Measurements from ENCODE around the gene MDN1. TPM values are rescaled to one million over a fixed set of nuclear protein-coding genes. Genes with fewer than 3 reads are reported as not detected.
"Not testable (repeated sequence)": the region's sequence is repeated elsewhere in the genome, so short reads cannot be mapped to it uniquely, and the experiment has no call there.

The MDN1 gene
- total and polyA plus RNA-seq, 10 donors = 23.0 to 56.3 (median 36.7) TPM

GRCh38 chr6:89789980-89790379 is 29.6 kb downstream of the MDN1 start:
- Histone ChIP-seq H3K27ac (no peak overlapping the region), H3K4me1 (peaks cover 0 to 20% (median 15%) of the 10 kb centered on the region in 6 donors), H3K9me3 (no peaks in the 10 kb centered on the region), H3K36me3 (peaks cover 0 to 99% (median 70%) of the 10 kb centered on the region in 6 donors), H3K4me3 (no peak overlapping the region), H3K27me3 (replicated peaks in 1 of 7) (no peaks in the 10 kb centered on the region)
- intact Hi-C loops (cut with DNase I; ENCODE audit: low total_unique reads) = no loop called here
- TF ChIP-seq CTCF (IDR thresholded peaks at IDR 0.05 in 8 of 11, conservative IDR thresholded peaks at IDR 0.05 in 3 of 11) (no peak), POLR2AphosphoS5 (IDR thresholded peaks at IDR 0.05) (no peak), POLR2A (IDR thresholded peaks at IDR 0.05) (no peak)
- no peak for DNase-seq
- WGBS, 5 donors = 92 to 100% (median 100%) methylated on average over 1 of the region's 1 CpG

- no peak overlapping the region for H3K27ac ChIP-seq
Measured at GRCh38 chr6:89787660-89788328, 31.8 kb downstream of the MDN1 start.

GRCh38 chr6:89786970-89787369 is 32.6 kb downstream of the MDN1 start:
- Histone ChIP-seq H3K9me3 (peaks cover 0 to 15% (median 13%) of the 10 kb centered on the region in 8 donors), H3K27ac (no peak overlapping the region), H3K4me1 (no peaks in the 10 kb centered on the region), H3K4me3 (no peak overlapping the region), H3K36me3 (peaks cover 4 to 100% (median 84%) of the 10 kb centered on the region in 6 donors), H3K27me3 (replicated peaks in 1 of 7) (no peaks in the 10 kb centered on the region)
- intact Hi-C loops (cut with DNase I; ENCODE audit: low total_unique reads) = no loop called here
- DNase-seq = no peak
- WGBS, 5 donors = 96 to 99% (median 97%) methylated on average over 2 of the region's 2 CpGs
- TF ChIP-seq POLR2A (IDR thresholded peaks at IDR 0.05) = no peak

More at GRCh38 chr6:89787660-89788328, 31.8 kb downstream of the MDN1 start:
- H3K36me3 ChIP-seq = peaks cover 4 to 100% (median 82%) of the 10 kb centered on the region in 6 donors
- no peaks in the 10 kb centered on the region for H3K4me1 ChIP-seq
- WGBS, 5 donors = 86 to 95% (median 90%) methylated on average over 7 of the region's 7 CpGs
- H3K4me3 ChIP-seq = no peak overlapping the region
- no peak for TF ChIP-seq POLR2A (IDR thresholded peaks at IDR 0.05)
- no peak for TF ChIP-seq CTCF (IDR thresholded peaks at IDR 0.05 in 8 of 11, conservative IDR thresholded peaks at IDR 0.05 in 3 of 11)
- no peak for TF ChIP-seq POLR2AphosphoS5 (IDR thresholded peaks at IDR 0.05)
- DNase-seq = no peak
- H3K9me3 ChIP-seq = peaks cover 0 to 13% (median 12%) of the 10 kb centered on the region in 8 donors
- intact Hi-C loops (cut with DNase I; ENCODE audit: low total_unique reads) = no loop called here
- no peaks in the 10 kb centered on the region for H3K27me3 ChIP-seq (replicated peaks in 1 of 7)

GRCh38 chr6:89784838-89785237 is 34.8 kb downstream of the MDN1 start:
- intact Hi-C loops (cut with DNase I; ENCODE audit: low total_unique reads) = no loop called here
- no peaks in the 10 kb centered on the region for H3K4me1 ChIP-seq
- peaks cover 6 to 100% (median 94%) of the 10 kb centered on the region in 6 donors for H3K36me3 ChIP-seq

GRCh38 chr6:89783293-89783692 is 36.3 kb downstream of the MDN1 start:
- H3K4me3 ChIP-seq; H3K27ac ChIP-seq; H3K27me3 ChIP-seq (replicated peaks in 1 of 7); H3K4me1 ChIP-seq; intact Hi-C loops (cut with DNase I; ENCODE audit: low total_unique reads); DNase-seq: not testable (repeated sequence)
- peaks cover 0 to 15% (median 13%) of the 10 kb centered on the region in 8 donors for H3K9me3 ChIP-seq
- 91 to 97% (median 93%) methylated on average over 7 of the region's 7 CpGs for WGBS, 5 donors
- H3K36me3 ChIP-seq = peaks cover 6 to 100% (median 85%) of the 10 kb centered on the region in 6 donors

More at GRCh38 chr6:89784838-89785237, 34.8 kb downstream of the MDN1 start:
- H3K4me3 ChIP-seq = no peak overlapping the region
- H3K27ac ChIP-seq = no peak overlapping the region
- no peaks in the 10 kb centered on the region for H3K27me3 ChIP-seq (replicated peaks in 1 of 7)
- TF ChIP-seq POLR2AphosphoS5 (IDR thresholded peaks at IDR 0.05) = no peak
- TF ChIP-seq CTCF (IDR thresholded peaks at IDR 0.05 in 8 of 11, conservative IDR thresholded peaks at IDR 0.05 in 3 of 11) = no peak
- TF ChIP-seq POLR2A (IDR thresholded peaks at IDR 0.05) = no peak
- 96 to 97% (median 97%) methylated on average over 6 of the region's 6 CpGs for WGBS, 5 donors
- peaks cover 0 to 15% (median 13%) of the 10 kb centered on the region in 8 donors for H3K9me3 ChIP-seq
- DNase-seq = no peak
